ENCODE measurements around the gene MTNR1B.

DNA sequence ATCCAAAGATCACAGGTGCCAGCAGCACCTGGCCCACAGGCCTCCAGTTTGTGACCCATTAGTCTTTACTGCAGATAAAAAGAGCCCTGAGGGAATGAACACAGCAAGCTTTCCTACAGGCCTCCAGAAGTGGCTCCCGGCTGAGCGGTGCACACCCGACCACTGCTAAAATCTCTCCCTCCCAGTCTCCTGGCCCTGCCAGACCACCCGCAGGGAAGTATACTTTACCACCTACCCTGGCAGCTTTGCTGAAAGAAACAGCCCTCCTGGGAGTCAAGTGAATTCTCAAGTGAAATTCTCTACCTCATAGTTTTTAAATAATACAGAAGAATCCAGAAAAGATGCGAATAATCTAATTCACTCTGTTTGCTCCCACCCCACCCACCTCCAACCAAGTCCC, 15.4 kb upstream of the MTNR1B start:
- TF ChIP-seq, protein P1, sequence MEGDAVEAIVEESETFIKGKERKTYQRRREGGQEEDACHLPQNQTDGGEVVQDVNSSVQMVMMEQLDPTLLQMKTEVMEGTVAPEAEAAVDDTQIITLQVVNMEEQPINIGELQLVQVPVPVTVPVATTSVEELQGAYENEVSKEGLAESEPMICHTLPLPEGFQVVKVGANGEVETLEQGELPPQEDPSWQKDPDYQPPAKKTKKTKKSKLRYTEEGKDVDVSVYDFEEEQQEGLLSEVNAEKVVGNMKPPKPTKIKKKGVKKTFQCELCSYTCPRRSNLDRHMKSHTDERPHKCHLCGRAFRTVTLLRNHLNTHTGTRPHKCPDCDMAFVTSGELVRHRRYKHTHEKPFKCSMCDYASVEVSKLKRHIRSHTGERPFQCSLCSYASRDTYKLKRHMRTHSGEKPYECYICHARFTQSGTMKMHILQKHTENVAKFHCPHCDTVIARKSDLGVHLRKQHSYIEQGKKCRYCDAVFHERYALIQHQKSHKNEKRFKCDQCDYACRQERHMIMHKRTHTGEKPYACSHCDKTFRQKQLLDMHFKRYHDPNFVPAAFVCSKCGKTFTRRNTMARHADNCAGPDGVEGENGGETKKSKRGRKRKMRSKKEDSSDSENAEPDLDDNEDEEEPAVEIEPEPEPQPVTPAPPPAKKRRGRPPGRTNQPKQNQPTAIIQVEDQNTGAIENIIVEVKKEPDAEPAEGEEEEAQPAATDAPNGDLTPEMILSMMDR (IDR thresholded peaks at IDR 0.05), result no peak
- no peak for TF ChIP-seq EZH2 (IDR thresholded peaks at IDR 0.05; ENCODE audit: borderline replicate concordance, insufficient read depth, low read depth, low read length, poor library complexity, severe bottlenecking)

Data from B cell (primary cell).